ENCODE measurements around the gene DOCK4.

Gene DOCK4

DNA sequence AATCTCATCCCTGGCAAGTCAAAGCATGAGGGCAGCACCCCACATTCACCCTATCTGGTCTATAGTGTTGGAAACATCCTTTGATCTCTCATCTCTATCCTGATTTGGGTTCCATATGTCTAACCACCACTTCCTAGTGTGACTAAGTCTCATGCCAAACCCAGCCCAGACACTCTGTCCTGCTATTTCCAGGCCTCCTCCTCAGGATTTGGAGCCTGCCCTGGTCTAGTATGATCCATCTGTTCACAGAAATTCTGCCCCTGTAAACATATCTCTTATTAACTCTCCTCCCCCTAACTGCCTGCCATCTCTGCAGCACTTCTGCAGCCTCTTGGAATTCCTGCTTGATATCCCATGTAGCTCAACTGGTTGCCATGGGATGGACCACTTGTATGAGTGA, 323.0 kb downstream of the DOCK4 start:
- no peaks in the 10 kb centered on the region for H3K4me1 ChIP-seq (ENCODE audit: control insufficient read depth in 2 of 2, insufficient read depth in 2 of 2, low read length in 2 of 2)
- H3K9ac ChIP-seq (ENCODE audit: low read depth in 1 of 2, low read length in 2 of 2), result no peak overlapping the region
- H3K9me3 ChIP-seq (ENCODE audit: control insufficient read depth in 2 of 2, low read length in 2 of 2), result no peaks in the 10 kb centered on the region
- H3K36me3 ChIP-seq (ENCODE audit: control insufficient read depth in 2 of 2, insufficient read depth in 2 of 2, low read length in 2 of 2), result no peaks in the 10 kb centered on the region
- H3K27me3 ChIP-seq (ENCODE audit: control insufficient read depth in 2 of 2, insufficient read depth in 2 of 2, low read length in 2 of 2), result no peaks in the 10 kb centered on the region
- no peak overlapping the region for H3K27ac ChIP-seq (ENCODE audit: low read depth in 2 of 2, low read length in 2 of 2)
- H3K4me3 ChIP-seq (ENCODE audit: low read length in 2 of 2), result no peak overlapping the region

DNA sequence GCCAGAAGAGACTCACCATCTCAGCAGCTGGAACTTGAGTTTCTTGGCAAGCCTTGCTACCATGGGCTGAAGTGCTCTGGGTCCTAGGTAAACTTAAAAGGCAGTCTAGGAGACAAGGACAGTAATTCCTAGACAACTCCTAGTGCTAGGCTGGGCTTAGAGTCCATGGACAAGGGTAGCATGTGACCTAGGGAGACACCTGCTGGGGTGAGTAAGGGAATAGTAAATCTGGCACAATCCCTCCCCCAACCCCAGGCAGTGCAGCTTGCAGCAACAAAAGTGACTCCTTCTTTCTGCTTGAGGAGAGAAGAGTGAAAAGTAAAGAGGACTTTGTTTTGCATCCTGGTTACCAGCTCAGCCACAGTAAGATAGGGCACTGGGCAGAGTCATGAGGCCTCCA, 327.4 kb downstream of the DOCK4 start:
- H3K4me3 ChIP-seq (ENCODE audit: low read length in 2 of 2), result no peak overlapping the region
- H3K9me3 ChIP-seq (ENCODE audit: control insufficient read depth in 2 of 2, low read length in 2 of 2), result no peaks in the 10 kb centered on the region
- H3K27me3 ChIP-seq (ENCODE audit: control insufficient read depth in 2 of 2, insufficient read depth in 2 of 2, low read length in 2 of 2), result no peaks in the 10 kb centered on the region
- no peaks in the 10 kb centered on the region for H3K4me1 ChIP-seq (ENCODE audit: control insufficient read depth in 2 of 2, insufficient read depth in 2 of 2, low read length in 2 of 2)
- no peak overlapping the region for H3K9ac ChIP-seq (ENCODE audit: low read depth in 1 of 2, low read length in 2 of 2)
- H3K36me3 ChIP-seq (ENCODE audit: control insufficient read depth in 2 of 2, insufficient read depth in 2 of 2, low read length in 2 of 2), result no peaks in the 10 kb centered on the region
- no peak overlapping the region for H3K27ac ChIP-seq (ENCODE audit: low read depth in 2 of 2, low read length in 2 of 2)

GRCh38 chr7:111877931-111878330, 328.3 kb downstream of the DOCK4 start:
- Histone ChIP-seq H3K4me1 (ENCODE audit: control insufficient read depth in 2 of 2, insufficient read depth in 2 of 2, low read length in 2 of 2) (peaks cover 0 to under 1% of the 10 kb centered on the region in 2 donors), H3K4me3 (ENCODE audit: low read length in 2 of 2) (no peak overlapping the region)

DNA sequence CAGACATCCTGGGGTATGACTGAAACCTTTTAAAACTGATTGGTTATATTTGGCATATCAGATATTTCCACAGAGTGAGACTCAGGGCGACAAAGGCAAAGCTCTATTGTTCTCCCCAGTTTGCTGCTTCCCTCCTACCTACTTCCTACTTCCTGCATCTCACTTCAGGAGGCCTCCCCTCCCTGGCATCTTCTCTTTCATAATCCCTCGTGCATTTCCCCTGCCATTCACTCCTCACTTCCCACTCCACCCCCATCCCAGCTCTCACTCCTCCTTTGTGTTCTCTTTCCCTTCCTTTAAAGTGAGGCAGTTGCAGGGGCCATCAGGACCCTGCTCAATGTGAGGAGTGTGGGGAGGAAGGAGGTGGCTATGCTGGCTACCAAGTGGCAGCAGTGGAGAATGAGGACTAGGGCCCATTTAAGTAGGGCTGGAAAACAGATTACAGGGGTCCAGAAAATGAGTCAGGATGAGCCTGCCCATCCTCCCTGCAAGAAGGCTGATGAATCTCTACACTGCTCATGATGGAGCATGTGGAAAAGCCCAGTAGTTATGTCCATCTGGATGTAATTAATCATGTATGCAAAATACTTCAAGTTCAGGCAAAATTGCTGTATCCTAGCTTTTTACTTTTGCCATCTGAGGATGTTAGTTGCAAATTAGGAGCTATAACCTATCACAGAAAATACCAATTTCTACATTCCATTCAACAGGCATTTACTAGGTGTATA, 332.1 kb downstream of the DOCK4 start:
- Histone ChIP-seq H3K4me1 (ENCODE audit: control insufficient read depth in 2 of 2, insufficient read depth in 2 of 2, low read length in 2 of 2) (peaks cover 0 to 3% of the 10 kb centered on the region in 2 donors), H3K9me3 (ENCODE audit: control insufficient read depth in 2 of 2, low read length in 2 of 2) (no peaks in the 10 kb centered on the region), H3K9ac (ENCODE audit: low read depth in 1 of 2, low read length in 2 of 2) (no peak overlapping the region), H3K27ac (ENCODE audit: low read depth in 2 of 2, low read length in 2 of 2) (no peak overlapping the region), H3K27me3 (ENCODE audit: control insufficient read depth in 2 of 2, insufficient read depth in 2 of 2, low read length in 2 of 2) (no peaks in the 10 kb centered on the region), H3K36me3 (ENCODE audit: control insufficient read depth in 2 of 2, insufficient read depth in 2 of 2, low read length in 2 of 2) (no peaks in the 10 kb centered on the region), H3K4me3 (ENCODE audit: low read length in 2 of 2) (no peak overlapping the region)

More at GRCh38 chr7:111877931-111878330, 328.3 kb downstream of the DOCK4 start:
- no peaks in the 10 kb centered on the region for H3K36me3 ChIP-seq (ENCODE audit: control insufficient read depth in 2 of 2, insufficient read depth in 2 of 2, low read length in 2 of 2)
- no peaks in the 10 kb centered on the region for H3K27me3 ChIP-seq (ENCODE audit: control insufficient read depth in 2 of 2, insufficient read depth in 2 of 2, low read length in 2 of 2)
- H3K27ac ChIP-seq (ENCODE audit: low read depth in 2 of 2, low read length in 2 of 2), result no peak overlapping the region
- H3K9ac ChIP-seq (ENCODE audit: low read depth in 1 of 2, low read length in 2 of 2), result no peak overlapping the region
- H3K9me3 ChIP-seq (ENCODE audit: control insufficient read depth in 2 of 2, low read length in 2 of 2), result no peaks in the 10 kb centered on the region

DNA sequence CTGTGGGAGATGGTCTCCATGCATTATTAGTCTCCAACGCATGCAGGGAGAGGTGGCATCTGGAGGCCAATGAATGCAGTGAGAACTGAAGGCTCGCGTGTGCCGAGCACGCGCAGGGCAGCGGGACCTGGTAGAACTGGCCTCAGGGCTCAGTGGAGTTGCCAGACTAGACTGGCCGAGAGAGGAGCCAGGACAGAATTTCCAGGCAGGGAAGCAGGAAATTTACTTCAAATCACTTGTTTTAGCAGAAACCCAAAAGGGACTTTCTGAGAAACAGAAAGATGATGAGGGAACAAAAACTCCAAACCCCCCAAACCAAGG, 332.9 kb downstream of the DOCK4 start:
- H3K27ac ChIP-seq (ENCODE audit: low read depth in 2 of 2, low read length in 2 of 2), result no peak overlapping the region
- H3K9me3 ChIP-seq (ENCODE audit: control insufficient read depth in 2 of 2, low read length in 2 of 2), result no peaks in the 10 kb centered on the region

GRCh38 chr7:111872450-111873325, 333.5 kb downstream of the DOCK4 start:
- no peaks in the 10 kb centered on the region for H3K36me3 ChIP-seq (ENCODE audit: control insufficient read depth in 2 of 2, insufficient read depth in 2 of 2, low read length in 2 of 2)
- H3K9ac ChIP-seq (ENCODE audit: low read depth in 1 of 2, low read length in 2 of 2), result no peak overlapping the region
- H3K27me3 ChIP-seq (ENCODE audit: control insufficient read depth in 2 of 2, insufficient read depth in 2 of 2, low read length in 2 of 2), result no peaks in the 10 kb centered on the region
- H3K4me3 ChIP-seq (ENCODE audit: low read length in 2 of 2), result no peak overlapping the region
- peaks cover 0 to 3% of the 10 kb centered on the region in 2 donors for H3K4me1 ChIP-seq (ENCODE audit: control insufficient read depth in 2 of 2, insufficient read depth in 2 of 2, low read length in 2 of 2)
- no peak overlapping the region for H3K27ac ChIP-seq (ENCODE audit: low read depth in 2 of 2, low read length in 2 of 2)
- H3K9me3 ChIP-seq (ENCODE audit: control insufficient read depth in 2 of 2, low read length in 2 of 2), result no peaks in the 10 kb centered on the region

More for the DNA sequence above, 332.9 kb downstream of the DOCK4 start:
- no peaks in the 10 kb centered on the region for H3K27me3 ChIP-seq (ENCODE audit: control insufficient read depth in 2 of 2, insufficient read depth in 2 of 2, low read length in 2 of 2)
- H3K4me1 ChIP-seq (ENCODE audit: control insufficient read depth in 2 of 2, insufficient read depth in 2 of 2, low read length in 2 of 2), result peaks cover 0 to 3% of the 10 kb centered on the region in 2 donors
- no peak overlapping the region for H3K9ac ChIP-seq (ENCODE audit: low read depth in 1 of 2, low read length in 2 of 2)
- no peak overlapping the region for H3K4me3 ChIP-seq (ENCODE audit: low read length in 2 of 2)
- H3K36me3 ChIP-seq (ENCODE audit: control insufficient read depth in 2 of 2, insufficient read depth in 2 of 2, low read length in 2 of 2), result no peaks in the 10 kb centered on the region

DNA sequence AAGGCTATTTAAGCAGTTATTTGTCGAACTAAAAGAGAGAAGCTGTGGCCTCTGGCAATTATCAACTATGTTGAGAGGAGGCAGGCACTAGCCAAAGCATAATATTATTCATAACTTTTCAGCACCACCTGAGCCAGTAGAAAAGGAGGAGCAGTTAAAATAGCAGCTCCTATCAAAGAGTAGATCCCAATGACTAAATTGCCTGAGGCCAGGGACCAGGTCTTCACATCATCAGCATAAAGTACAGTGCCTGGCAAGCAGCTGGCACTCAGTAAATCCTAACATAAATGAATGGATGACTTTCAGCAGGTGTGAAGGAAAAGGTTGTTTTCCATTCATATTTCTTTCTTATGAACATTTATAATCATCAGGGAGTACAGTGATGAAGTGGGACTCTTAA, 334.9 kb downstream of the DOCK4 start:
- Histone ChIP-seq H3K4me3 (ENCODE audit: low read length in 2 of 2) (no peak overlapping the region), H3K4me1 (ENCODE audit: control insufficient read depth in 2 of 2, insufficient read depth in 2 of 2, low read length in 2 of 2) (peaks cover 0 to 3% of the 10 kb centered on the region in 2 donors), H3K36me3 (ENCODE audit: control insufficient read depth in 2 of 2, insufficient read depth in 2 of 2, low read length in 2 of 2) (no peaks in the 10 kb centered on the region), H3K9me3 (ENCODE audit: control insufficient read depth in 2 of 2, low read length in 2 of 2) (no peaks in the 10 kb centered on the region), H3K9ac (ENCODE audit: low read depth in 1 of 2, low read length in 2 of 2) (no peak overlapping the region), H3K27ac (ENCODE audit: low read depth in 2 of 2, low read length in 2 of 2) (no peak overlapping the region), H3K27me3 (ENCODE audit: control insufficient read depth in 2 of 2, insufficient read depth in 2 of 2, low read length in 2 of 2) (no peaks in the 10 kb centered on the region)

GRCh38 chr7:111869280-111869679, 336.9 kb downstream of the DOCK4 start:
- Histone ChIP-seq H3K9ac (ENCODE audit: low read depth in 1 of 2, low read length in 2 of 2) (no peak overlapping the region), H3K9me3 (ENCODE audit: control insufficient read depth in 2 of 2, low read length in 2 of 2) (no peaks in the 10 kb centered on the region), H3K4me1 (ENCODE audit: control insufficient read depth in 2 of 2, insufficient read depth in 2 of 2, low read length in 2 of 2) (peaks cover 0 to 3% of the 10 kb centered on the region in 2 donors), H3K36me3 (ENCODE audit: control insufficient read depth in 2 of 2, insufficient read depth in 2 of 2, low read length in 2 of 2) (no peaks in the 10 kb centered on the region), H3K27me3 (ENCODE audit: control insufficient read depth in 2 of 2, insufficient read depth in 2 of 2, low read length in 2 of 2) (no peaks in the 10 kb centered on the region), H3K4me3 (ENCODE audit: low read length in 2 of 2) (no peak overlapping the region), H3K27ac (ENCODE audit: low read depth in 2 of 2, low read length in 2 of 2) (no peak overlapping the region)

- Histone ChIP-seq H3K9ac (ENCODE audit: low read depth in 1 of 2, low read length in 2 of 2) (no peak overlapping the region), H3K4me1 (ENCODE audit: control insufficient read depth in 2 of 2, insufficient read depth in 2 of 2, low read length in 2 of 2) (no peaks in the 10 kb centered on the region), H3K36me3 (ENCODE audit: control insufficient read depth in 2 of 2, insufficient read depth in 2 of 2, low read length in 2 of 2) (no peaks in the 10 kb centered on the region), H3K4me3 (ENCODE audit: low read length in 2 of 2) (no peak overlapping the region), H3K27me3 (ENCODE audit: control insufficient read depth in 2 of 2, insufficient read depth in 2 of 2, low read length in 2 of 2) (no peaks in the 10 kb centered on the region), H3K27ac (ENCODE audit: low read depth in 2 of 2, low read length in 2 of 2) (no peak overlapping the region), H3K9me3 (ENCODE audit: control insufficient read depth in 2 of 2, low read length in 2 of 2) (no peaks in the 10 kb centered on the region)
These were observed 338.8 kb downstream of the DOCK4 start for GRCh38 chr7:111867348-111867931.

- Histone ChIP-seq H3K4me1 (ENCODE audit: control insufficient read depth in 2 of 2, insufficient read depth in 2 of 2, low read length in 2 of 2) (no peaks in the 10 kb centered on the region), H3K27me3 (ENCODE audit: control insufficient read depth in 2 of 2, insufficient read depth in 2 of 2, low read length in 2 of 2) (no peaks in the 10 kb centered on the region), H3K27ac (ENCODE audit: low read depth in 2 of 2, low read length in 2 of 2) (no peak overlapping the region), H3K9ac (ENCODE audit: low read depth in 1 of 2, low read length in 2 of 2) (no peak overlapping the region), H3K36me3 (ENCODE audit: control insufficient read depth in 2 of 2, insufficient read depth in 2 of 2, low read length in 2 of 2) (no peaks in the 10 kb centered on the region), H3K9me3 (ENCODE audit: control insufficient read depth in 2 of 2, low read length in 2 of 2) (no peaks in the 10 kb centered on the region), H3K4me3 (ENCODE audit: low read length in 2 of 2) (no peak overlapping the region)
These were observed 339.4 kb downstream of the DOCK4 start for GRCh38 chr7:111866787-111867186.

Measured in mucosa of rectum (tissue), 2 donors.